Panc1 (cell line): Measurements from ENCODE around the gene LYSMD2. TPM values are rescaled to one million over a fixed set of nuclear protein-coding genes. Genes with fewer than 3 reads are reported as not detected.

Source experiments
- ATAC-seq: fragments of 200-7000 bp; cut with Tn5 transposase; 2 replicates; pipeline ENCODE4 v1.9.1; 2020; ENCODE audit warnings: mild to moderate bottlenecking, moderate library complexity
- BruUV-seq: library from RNA; stranded (reverse); fragments of 400-500 nt; replicated peaks from 2 replicates; lab custom pipeline; 2021; lab: Mats Ljungman, UMichigan
- CTCF ChIA-PET: fragments of 300-600 bp; sonication (Branson Sonifier 250); formaldehyde crosslinking; loops from one replicate; lab custom pipeline; 2022; ENCODE audit warnings: antibody characterized with exemption; lab: Charles Lee
- POLR2A ChIA-PET: fragments of 300-600 bp; sonication (Branson Sonifier 250); formaldehyde crosslinking; loops from one replicate; lab custom pipeline; 2022; ENCODE audit warnings: antibody characterized with exemption; lab: Charles Lee
- DNase-seq: peaks from one replicate; pipeline ENCODE4 v3.0.0-alpha.2; 2010; ENCODE audit warnings: low read depth, low spot score
- H3K27ac ChIP-seq: 2 replicates; pipeline ENCODE4 v1.5.1; 2011; ENCODE audit warnings: mild to moderate bottlenecking, low read length, inconsistent platforms
- H3K27me3 ChIP-seq: fragments of 200-500 bp; sonication (Bioruptor generic); 2 replicates; pipeline ENCODE4 v1.6.0; 2014; ENCODE audit warnings: low read length, inconsistent platforms; ENCODE audit not compliant: control insufficient read depth, insufficient read depth
- H3K36me3 ChIP-seq: fragments of 200-500 bp; sonication (Bioruptor generic); 2 replicates; pipeline ENCODE4 v1.5.1; 2014; ENCODE audit warnings: inconsistent platforms, mild to moderate bottlenecking, low read length, moderate library complexity; ENCODE audit not compliant: control insufficient read depth, insufficient read depth
- H3K4me1 ChIP-seq: 2 replicates; pipeline ENCODE4 v1.5.1; 2011; ENCODE audit warnings: inconsistent platforms, mild to moderate bottlenecking, low read length, moderate library complexity; ENCODE audit not compliant: control insufficient read depth, insufficient read depth
- H3K4me3 ChIP-seq, 2 experiments: 2 replicates each; pipeline ENCODE4 v1.5.1; 2011 to 2012; ENCODE audit warnings: low read depth in 2 of 2, low read length in 2 of 2, mild to moderate bottlenecking in 2 of 2, inconsistent platforms in 1 of 2, moderate library complexity in 1 of 2
- H3K9me3 ChIP-seq: fragments of 200-500 bp; sonication (Bioruptor generic); 2 replicates; pipeline ENCODE4 v1.5.1; 2014; ENCODE audit warnings: low read depth, mild to moderate bottlenecking, inconsistent platforms, low read length, moderate library complexity; ENCODE audit not compliant: control insufficient read depth, insufficient read depth
- CTCF ChIP-seq: fragments of 450-650 bp; IDR thresholded peaks from 2 replicates; pipeline ENCODE4 v1.5.1; 2017; ENCODE audit warnings: mild to moderate bottlenecking
- POLR2AphosphoS5 ChIP-seq: IDR thresholded peaks from 2 replicates; pipeline ENCODE4 v1.6.1; 2012; ENCODE audit warnings: mild to moderate bottlenecking, low read depth, low read length, moderate library complexity
- SIN3A ChIP-seq: IDR thresholded peaks from 2 replicates; pipeline ENCODE4 v1.6.1; 2012; ENCODE audit warnings: low read depth, mild to moderate bottlenecking, low read length, moderate library complexity, borderline replicate concordance; ENCODE audit not compliant: insufficient read depth
- TCF7L2 ChIP-seq: IDR thresholded peaks from 2 replicates; pipeline ENCODE4 v1.6.1; 2011; ENCODE audit warnings: mild to moderate bottlenecking, low read depth, low read length, inconsistent platforms
- in situ Hi-C: cut with HindIII; loops from 2 replicates; pipeline ENCODE4 v1.10.0; 2016; ENCODE audit warnings: low sequenced_read_pairs, low pct_unique_long_range_greater_than_20kb
- intact Hi-C: fragments of 100-400 bp; cut with micrococcal nuclease; formaldehyde crosslinking; loops from one replicate; pipeline ENCODE4 v1.10.0; 2022; ENCODE audit not compliant: unreplicated experiment
- total RNA-seq: library from RNA; stranded (reverse); gene quantifications from one replicate; pipeline ENCODE4 v1.2.1, GENCODE V29; 2021; ENCODE audit not compliant: unreplicated experiment
- TF ChIP-seq, protein P1 (sequence below), 2 experiments: IDR thresholded peaks; 2 replicates each; pipeline ENCODE4 v1.6.1; 2011 to 2012; ENCODE audit warnings: low read depth in 2 of 2, control low read depth in 1 of 2, low read length in 1 of 2, mild to moderate bottlenecking in 1 of 2, moderate library complexity in 1 of 2; ENCODE audit not compliant: insufficient read depth in 1 of 2

Gene LYSMD2
- total RNA-seq, 1 experiment from 2014 or later, result 17.2 TPM

GRCh38 chr15:51771773-51772172 is 34.3 kb upstream of the LYSMD2 start:
- ChIA-PET CTCF (no interaction called here), POLR2A (no interaction called here)
- TF ChIP-seq TCF7L2, result no peak
- TF ChIP-seq SIN3A, result no peak
- no peak for TF ChIP-seq CTCF
- TF ChIP-seq, protein P1, sequence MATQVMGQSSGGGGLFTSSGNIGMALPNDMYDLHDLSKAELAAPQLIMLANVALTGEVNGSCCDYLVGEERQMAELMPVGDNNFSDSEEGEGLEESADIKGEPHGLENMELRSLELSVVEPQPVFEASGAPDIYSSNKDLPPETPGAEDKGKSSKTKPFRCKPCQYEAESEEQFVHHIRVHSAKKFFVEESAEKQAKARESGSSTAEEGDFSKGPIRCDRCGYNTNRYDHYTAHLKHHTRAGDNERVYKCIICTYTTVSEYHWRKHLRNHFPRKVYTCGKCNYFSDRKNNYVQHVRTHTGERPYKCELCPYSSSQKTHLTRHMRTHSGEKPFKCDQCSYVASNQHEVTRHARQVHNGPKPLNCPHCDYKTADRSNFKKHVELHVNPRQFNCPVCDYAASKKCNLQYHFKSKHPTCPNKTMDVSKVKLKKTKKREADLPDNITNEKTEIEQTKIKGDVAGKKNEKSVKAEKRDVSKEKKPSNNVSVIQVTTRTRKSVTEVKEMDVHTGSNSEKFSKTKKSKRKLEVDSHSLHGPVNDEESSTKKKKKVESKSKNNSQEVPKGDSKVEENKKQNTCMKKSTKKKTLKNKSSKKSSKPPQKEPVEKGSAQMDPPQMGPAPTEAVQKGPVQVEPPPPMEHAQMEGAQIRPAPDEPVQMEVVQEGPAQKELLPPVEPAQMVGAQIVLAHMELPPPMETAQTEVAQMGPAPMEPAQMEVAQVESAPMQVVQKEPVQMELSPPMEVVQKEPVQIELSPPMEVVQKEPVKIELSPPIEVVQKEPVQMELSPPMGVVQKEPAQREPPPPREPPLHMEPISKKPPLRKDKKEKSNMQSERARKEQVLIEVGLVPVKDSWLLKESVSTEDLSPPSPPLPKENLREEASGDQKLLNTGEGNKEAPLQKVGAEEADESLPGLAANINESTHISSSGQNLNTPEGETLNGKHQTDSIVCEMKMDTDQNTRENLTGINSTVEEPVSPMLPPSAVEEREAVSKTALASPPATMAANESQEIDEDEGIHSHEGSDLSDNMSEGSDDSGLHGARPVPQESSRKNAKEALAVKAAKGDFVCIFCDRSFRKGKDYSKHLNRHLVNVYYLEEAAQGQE (IDR thresholded peaks at IDR 0.05; ENCODE audit: insufficient read depth in 1 of 2, low read depth in 2 of 2, low read length in 1 of 2), result no peak
- no peak for TF ChIP-seq POLR2AphosphoS5
- H3K4me3 ChIP-seq, result no peak overlapping the region
- no peaks in the 10 kb centered on the region for H3K27me3 ChIP-seq
- H3K27ac ChIP-seq, result no peak overlapping the region
- in situ Hi-C loops, result no loop called here
- BruUV-seq, result no TSS peak
- no peaks in the 10 kb centered on the region for H3K9me3 ChIP-seq
- H3K4me1 ChIP-seq, result no peaks in the 10 kb centered on the region
- ATAC-seq (no peak), DNase-seq (no peak)
- intact Hi-C loops, result no loop called here
- no peaks in the 10 kb centered on the region for H3K36me3 ChIP-seq

GRCh38 chr15:51770902-51771301 is 33.4 kb upstream of the LYSMD2 start:
- POLR2A ChIA-PET, result no interaction called here

GRCh38 chr15:51768018-51768417 is 30.6 kb upstream of the LYSMD2 start:
- DNase-seq (no peak), ATAC-seq (no peak)
- intact Hi-C loops, result no loop called here
- Histone ChIP-seq H3K4me3 (no peak overlapping the region), H3K27me3 (no peaks in the 10 kb centered on the region), H3K27ac (no peak overlapping the region), H3K36me3 (no peaks in the 10 kb centered on the region), H3K9me3 (no peaks in the 10 kb centered on the region), H3K4me1 (no peaks in the 10 kb centered on the region)
- in situ Hi-C loops, result no loop called here
- CTCF ChIA-PET, result no interaction called here
- POLR2A ChIA-PET, result no interaction called here
- BruUV-seq, result no TSS peak
- TF ChIP-seq TCF7L2 (no peak), CTCF (no peak), POLR2AphosphoS5 (no peak), SIN3A (no peak)
- TF ChIP-seq, protein P1 (IDR thresholded peaks at IDR 0.05; ENCODE audit: insufficient read depth in 1 of 2, low read depth in 2 of 2, low read length in 1 of 2), result no peak

More at GRCh38 chr15:51770902-51771301, 33.4 kb upstream of the LYSMD2 start:
- TF ChIP-seq POLR2AphosphoS5, result no peak
- TF ChIP-seq TCF7L2, result no peak
- no peak for DNase-seq
- H3K4me3 ChIP-seq, result no peak overlapping the region
- no peak overlapping the region for H3K27ac ChIP-seq
- H3K27me3 ChIP-seq, result no peaks in the 10 kb centered on the region
- ATAC-seq, result no peak
- H3K9me3 ChIP-seq, result no peaks in the 10 kb centered on the region
- in situ Hi-C loops (no loop called here), intact Hi-C loops (no loop called here)
- no peaks in the 10 kb centered on the region for H3K4me1 ChIP-seq
- no TSS peak for BruUV-seq
- no peaks in the 10 kb centered on the region for H3K36me3 ChIP-seq
- CTCF ChIA-PET, result no interaction called here
